HG03095 (cell line): ENCODE results near the gene GSC2.

Experiments used
- ATAC-seq: cut with Tn5 transposase; IDR thresholded peaks from one replicate; pipeline ENCODE4 v1.9.1; 2021; ENCODE audit warnings: moderate library complexity; ENCODE audit not compliant: unreplicated experiment

The GSC2 gene

DNA sequence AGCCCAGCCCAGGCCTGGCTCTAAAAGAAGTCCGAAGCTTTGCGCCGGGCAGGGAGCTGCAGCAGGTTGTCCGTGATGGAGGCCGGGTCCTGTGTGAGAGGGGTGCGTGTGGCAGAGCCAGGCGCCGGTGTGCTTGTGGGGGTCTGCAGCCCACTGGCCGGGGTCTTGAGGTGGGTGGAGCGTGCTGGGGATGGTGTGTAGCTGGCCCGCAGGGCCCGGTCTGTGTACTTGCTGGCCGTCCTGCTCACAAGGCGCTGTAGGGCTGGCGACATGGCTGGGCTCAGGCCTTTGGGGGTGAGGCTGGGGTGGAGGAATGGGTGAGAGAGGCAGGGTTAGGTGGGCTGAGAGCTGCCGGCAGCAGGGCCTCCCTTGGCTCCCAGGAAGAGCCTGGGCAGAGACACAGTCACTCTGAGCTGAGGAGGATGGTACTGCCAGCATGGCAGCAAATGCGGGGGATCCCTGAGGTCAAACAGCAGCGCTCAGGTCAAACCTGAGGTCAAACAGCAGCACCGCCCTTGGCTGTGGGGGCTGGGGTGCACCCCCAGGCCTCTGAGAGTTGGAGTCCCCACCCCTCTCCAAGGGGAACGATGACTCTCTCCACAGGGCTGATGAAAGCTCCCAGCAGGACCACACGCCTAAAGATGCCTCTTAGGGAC, 15.8 kb downstream of the GSC2 start:
- ATAC-seq, result no peak

DNA sequence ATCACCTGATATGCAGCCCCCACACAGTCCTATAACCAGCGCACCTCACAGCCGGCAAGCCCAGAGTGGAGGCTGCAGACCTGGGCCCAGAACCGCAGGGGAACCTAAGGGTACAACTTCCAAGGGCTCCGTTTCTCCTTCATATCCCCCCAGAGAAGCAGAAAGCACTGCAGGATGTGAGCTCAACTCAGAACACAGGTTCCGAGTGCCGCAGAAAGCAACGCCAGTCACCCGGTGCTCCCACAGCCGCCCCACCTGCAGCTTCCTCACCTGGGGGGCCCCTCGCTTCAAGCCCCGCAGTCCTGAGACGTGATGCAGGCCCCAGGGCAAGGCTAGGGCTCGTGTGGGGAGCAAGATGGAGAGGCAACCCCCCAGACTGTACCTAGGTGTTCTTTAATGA, 16.5 kb downstream of the GSC2 start:
- no peak for ATAC-seq

DNA sequence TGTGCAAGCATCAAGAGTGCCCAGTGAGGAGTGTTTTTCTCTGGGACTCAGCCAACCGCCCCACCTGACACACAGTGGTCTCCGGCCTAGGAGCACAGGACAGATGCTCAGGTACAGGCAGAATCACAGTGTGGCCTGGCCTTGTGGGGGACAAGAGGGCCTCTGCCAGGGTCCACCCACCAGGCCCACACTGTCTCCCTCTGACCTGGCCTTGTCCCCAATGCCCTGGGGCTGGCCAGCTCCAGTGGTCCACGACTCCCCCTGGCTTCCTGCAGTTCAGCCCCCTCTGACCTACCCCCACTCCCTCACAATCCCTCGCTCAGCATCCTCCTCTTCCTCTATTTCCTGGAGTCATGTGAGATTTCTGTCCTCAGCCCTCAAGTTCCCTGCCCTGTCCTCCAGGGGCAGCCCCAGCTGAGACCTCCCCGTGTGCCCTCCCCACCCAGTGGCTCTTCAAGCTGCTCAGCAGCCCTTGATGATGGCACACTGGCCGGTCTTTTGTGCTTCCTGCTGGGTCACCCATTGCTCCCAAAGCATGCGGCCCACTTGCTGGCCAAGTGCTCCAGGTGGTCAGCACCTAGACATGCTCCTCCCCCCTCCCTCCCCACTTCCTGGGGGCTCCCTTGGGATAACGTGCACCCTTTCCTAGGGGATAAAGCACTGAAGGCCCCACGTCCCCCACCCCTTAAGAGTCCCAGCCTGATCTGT, 17.2 kb downstream of the GSC2 start:
- ATAC-seq, result no peak

DNA sequence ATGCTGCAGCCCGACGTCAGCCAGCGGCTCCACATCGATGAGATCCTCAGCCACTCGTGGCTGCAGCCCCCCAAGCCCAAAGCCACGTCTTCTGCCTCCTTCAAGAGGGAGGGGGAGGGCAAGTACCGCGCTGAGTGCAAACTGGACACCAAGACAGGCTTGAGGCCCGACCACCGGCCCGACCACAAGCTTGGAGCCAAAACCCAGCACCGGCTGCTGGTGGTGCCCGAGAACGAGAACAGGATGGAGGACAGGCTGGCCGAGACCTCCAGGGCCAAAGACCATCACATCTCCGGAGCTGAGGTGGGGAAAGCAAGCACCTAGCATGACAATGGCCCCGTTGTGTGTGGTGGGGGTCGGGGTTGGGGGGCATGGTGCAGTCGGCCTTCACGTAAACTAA, 17.9 kb downstream of the GSC2 start:
- no peak for ATAC-seq

DNA sequence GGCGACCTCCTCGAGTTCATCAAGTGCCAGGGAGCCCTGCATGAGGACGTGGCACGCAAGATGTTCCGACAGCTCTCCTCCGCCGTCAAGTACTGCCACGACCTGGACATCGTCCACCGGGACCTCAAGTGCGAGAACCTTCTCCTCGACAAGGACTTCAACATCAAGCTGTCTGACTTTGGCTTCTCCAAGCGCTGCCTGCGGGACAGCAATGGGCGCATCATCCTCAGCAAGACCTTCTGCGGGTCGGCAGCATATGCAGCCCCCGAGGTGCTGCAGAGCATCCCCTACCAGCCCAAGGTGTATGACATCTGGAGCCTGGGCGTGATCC, 18.4 kb downstream of the GSC2 start:
- ATAC-seq, result no peak

DNA sequence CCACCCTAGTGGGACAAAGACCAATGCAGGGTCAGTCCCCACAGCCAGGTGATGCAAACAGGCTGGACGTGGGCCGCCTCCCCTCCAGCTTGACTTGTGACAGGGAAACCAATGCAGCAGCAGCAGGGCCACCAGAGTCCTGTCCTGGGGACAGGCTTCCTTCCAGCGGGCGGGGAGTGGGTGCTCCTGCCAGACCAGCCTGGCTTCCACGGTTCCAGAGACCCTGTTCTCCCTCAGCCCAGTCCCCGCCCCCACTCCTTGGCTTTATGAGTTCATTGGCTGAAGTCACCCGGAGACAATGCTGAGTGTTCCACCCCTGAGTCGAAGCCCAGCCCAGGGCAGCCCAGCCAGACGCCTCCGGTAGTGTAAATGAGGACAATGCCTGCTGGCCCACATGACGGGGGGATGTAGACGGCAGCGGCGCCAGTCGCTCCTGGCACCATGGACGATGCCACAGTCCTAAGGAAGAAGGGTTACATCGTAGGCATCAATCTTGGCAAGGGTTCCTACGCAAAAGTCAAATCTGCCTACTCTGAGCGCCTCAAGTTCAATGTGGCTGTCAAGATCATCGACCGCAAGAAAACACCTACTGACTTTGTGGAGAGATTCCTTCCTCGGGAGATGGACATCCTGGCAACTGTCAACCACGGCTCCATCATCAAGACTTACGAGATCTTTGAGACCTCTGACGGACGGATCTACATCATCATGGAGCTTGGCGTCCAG, 19.0 kb downstream of the GSC2 start, which contains the start of gene TSSK2:
TSS of gene TSSK2 (plus strand) at position 350 of the 726 bp plus-strand sequence. CDS start at position 442, 92 bp downstream.
- ATAC-seq, result no peak

DNA sequence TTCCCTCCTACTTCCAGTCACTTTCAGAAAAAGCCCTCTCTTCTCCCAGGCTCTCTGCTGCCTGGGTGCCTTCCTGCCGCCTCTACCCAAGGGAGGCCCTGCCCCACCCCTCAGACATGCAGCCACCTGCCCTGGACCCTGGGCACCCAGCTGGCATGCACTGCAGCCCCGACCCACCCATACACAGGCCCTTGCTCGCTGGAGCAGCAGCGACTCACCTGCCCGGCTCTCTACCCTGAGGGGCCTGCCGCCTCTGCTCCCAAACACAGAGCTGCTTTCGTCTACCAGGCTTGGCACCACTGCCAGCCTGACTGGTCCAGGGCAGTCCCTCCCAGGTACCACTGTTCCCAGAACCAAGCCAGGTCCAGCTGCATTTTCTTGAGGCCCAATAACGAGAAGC, 20.2 kb downstream of the GSC2 start:
- ATAC-seq, result no peak

DNA sequence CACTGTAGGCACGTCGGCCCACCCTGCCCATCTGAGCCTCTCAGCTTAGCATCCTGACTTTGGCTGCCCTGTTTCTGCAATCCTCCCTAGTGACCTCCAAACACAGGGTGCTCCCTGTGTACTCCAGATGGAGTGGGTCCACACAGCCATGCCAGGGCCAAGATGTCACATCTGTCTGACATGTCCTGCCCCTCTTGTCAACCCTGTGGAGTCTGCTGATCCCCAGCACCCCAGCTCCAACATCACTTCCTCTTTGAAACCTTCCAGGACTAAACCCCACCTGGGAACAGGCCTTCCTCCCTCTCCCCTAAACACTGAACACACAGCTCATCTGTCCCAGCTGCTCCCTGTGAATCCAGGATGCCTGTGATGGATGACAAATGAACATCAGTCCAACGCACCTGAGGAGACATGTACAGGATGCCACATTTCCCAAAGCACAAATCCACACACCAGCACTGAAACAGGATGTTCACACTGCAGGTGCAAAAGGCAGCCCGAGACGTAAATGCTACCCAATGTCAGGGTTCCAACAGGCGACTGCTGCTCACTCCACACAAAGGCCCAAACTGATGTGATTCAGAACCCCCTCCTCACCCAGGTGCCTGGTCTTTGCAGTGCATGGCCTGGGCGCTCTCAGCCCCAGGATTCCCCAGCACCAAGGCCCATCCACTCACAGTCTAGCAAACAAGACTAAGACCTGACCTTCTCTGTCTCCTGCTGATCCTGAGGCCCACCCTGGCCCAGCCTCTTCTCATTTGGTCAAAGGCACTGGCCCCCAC, 21.0 kb downstream of the GSC2 start:
- no peak for ATAC-seq

DNA sequence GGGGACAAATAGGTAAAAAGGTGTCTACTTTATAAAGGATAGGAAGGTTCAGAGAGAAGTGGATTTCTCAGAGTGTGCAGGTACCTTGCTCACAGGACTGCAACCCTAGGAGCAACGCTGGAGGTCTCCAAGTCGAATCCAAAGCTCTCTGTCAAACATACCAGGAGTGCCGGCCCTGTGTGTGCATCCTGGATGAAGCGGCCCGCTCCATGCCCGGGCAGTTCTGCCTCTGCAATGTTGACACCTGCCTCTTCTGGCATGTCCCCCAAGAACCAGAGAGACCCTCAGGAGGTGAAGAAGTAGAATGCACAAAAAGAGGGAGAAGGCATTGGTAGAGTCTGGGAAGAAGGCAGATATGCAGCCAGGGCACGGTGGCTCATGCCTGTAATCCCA, 22.1 kb downstream of the GSC2 start:
- no peak for ATAC-seq

DNA sequence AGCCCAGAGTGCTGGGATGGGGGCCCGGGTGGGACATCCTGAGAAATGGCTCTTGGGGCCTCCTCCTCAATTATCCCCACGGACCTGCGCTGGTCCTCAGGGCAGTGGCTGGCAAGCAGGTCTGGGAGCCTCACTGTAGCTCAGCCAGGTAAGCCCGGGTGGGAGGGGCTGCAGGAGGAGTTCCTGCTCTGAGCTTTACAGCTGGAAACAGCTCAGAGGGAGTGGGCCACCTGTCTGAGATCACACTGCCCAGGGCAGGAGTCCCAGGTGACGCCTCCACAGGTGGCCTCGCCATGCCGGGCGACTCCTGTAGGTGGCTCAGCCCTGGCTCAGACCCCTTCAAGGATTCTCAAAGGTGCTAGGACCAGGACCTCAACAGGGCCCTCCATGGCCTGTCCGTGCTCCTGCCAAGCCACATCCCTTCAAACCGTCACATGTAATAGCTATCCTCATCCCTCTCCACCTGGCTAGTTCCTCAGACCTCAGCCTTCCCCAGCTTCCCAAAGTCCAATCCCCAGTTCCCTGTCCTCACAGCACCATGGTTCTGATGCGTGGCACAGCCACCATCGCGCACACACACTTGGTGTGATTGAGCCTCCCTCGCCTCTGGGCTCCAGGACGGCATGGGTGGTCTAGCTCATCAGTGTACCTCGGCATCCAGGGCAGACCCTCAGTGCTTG, 22.6 kb downstream of the GSC2 start:
- no peak for ATAC-seq

DNA sequence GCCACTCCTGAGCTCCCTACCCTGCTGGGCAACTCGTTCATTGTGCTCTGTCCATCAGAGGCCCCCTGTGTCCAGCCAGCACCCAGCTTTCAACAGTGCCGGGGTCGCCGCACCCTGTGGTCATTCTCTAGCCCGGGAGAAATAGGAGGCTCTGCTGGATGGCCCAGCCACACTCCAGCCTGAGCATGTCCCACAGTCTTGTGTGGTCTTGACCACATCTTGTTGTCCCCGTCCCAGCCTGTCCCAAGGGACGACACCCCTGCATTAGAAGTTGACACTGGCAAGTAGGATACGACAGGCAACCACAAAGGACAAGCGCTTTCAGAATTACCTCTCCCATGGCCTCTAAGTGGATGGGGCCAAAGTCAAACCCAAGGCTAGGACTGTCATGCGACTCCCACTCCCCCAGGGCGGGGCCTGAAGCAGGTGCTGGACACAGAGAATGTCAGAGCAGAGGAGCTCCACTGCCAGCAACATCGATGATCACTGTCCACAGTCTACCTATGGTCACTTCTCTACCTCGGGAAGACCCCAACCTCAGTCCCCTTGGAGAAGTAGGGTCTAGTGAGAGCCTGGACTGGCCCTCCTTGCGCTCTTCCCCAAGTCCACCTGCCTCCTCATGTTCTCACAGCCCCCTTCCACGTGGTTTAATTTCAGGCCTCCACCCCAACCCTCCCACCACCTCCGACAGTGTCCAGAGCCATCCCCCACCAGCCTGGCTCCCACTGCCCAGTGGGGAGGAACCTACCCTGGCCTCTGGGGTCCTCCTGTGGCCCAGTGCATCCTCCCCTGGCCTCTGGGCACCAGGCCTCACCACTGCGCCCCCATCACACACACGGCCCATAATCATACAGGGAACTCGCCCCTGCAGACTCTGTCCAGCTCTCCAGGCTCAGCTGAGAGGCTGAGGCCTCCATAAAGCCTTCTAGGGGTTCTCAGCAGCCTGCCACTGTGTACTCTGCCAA, 23.5 kb downstream of the GSC2 start:
- no peak for ATAC-seq

DNA sequence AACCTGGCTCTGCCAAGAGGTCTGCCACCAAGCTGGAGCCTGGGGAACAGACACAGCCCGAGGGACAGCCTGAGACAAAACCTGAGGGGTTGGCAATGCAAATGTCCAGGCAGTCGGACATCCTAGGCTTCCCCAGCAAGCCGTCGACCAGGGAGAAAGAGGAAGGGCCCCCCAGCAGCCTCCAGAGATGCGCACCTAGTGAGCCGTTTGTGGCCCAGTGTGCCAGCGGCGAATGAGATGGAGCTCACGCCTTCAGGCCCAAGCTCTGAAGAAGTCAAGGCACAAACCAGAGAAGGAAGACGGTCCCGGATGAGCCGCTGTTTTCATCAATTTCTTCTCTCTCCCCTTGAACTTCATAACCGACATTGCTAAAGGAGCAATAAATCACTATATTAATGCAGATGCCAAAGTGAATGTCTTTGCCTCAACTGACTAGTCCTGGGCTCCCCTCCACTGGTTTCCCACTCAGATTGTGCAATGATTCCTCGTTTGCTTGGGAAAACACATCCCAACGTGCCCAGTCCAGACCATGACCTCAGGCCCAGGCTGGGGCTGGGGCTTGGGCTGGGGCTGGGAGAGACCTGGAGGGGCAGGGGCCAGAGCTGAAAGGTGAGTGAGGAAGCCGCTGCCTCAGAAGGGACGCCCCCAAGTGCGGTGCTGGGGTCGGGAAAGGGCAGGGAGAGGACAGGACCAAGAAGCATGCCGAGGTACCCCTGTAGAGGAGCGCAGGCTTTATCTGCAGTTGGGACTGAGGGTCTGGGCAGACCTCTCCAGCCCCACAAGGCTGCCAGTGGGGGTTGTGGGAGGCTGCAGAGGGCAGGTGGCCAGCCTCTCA, 24.4 kb downstream of the GSC2 start:
- ATAC-seq, result no peak

DNA sequence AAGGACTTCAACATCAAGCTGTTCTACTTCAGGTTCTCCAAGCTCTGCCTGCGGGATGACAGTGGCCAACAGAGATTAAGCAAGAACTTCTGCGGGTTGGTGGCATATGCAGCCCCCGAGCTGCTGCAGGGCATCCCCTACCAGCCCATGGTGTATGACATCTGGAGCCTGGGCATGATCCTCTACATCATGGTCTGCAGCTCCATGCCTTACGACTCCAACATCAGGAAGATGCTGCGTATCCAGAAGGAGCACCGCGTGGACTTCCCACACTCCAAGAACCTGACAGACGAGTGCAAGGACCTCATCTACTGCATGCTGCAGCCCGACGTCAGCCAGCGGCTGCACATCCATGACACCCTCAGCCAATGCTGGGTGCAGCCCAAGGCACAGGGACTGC, 25.1 kb downstream of the GSC2 start:
- no peak for ATAC-seq

DNA sequence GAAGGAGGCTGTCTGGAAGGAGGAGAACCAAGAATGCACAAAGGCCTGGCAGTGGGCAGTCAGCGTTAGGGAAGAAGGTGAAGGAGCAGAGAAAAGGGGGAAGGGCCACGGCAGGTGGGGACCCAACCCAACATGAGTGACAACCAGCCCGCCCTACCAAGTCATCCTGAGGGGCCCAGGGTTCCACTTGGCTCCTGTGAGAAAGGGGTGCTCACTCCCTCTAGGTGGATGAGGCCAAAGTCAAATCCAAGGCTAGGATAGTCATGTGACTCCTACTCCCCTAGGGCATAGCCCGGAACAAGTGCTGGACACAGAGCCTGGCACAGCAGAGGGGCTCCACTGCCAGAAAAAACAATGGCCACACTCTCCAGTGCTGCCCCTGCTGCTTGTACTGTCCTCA, 25.7 kb downstream of the GSC2 start:
- ATAC-seq, result no peak

DNA sequence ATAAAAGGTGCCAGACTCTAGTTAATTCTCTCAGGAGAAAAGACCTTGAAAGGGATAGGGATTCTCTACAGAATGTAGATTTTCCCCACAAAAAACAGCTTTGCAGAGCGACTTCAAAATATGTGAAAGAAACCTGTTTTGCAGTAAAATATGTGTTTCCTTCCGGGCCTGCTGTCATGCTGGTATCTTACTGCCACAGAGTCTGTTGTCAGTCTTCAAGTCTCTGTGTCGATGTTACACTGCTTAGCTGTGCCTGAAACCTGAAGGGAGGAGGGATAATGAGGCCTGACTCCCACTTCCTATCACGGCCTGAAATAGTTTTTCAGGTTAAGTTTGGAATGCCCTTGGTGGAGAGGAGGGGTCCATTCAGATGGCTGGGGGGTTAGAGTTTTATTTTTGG, 26.2 kb downstream of the GSC2 start:
- ATAC-seq, result no peak

DNA sequence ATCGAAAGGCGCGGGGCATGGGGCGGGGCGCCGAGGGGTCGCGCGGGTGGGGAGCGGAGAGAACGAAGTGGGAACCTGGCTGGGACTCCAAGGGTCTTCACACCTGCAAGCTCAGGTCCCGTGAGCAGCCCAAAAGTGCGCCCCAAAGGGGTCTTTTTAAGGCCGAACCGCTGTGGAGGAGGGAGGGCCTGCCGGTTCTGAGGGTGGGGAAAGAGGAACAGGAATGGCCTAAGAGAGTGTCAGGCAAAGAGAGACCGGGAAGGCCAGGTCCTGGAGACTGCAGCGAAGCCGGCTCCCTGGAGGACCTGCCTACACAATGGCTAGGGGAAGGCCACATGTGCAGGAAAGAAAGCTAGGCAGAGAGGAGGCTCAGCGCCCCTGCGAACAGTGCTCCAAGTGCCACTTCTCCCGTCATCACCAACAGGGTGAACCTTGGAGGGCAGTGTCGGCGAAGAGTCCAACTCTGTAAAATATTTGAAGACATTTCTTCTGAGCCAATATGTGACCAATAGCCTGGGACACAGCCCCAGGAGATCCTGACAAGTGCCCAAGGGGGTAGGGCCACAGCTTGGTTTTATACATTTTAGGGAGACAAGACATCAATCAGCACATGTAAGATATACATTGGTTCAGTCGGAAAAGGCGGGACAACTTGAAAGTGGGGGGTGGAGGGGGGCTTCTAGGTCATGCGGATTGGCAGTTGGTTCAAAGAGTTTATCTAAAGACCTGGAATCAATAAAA, 27.2 kb downstream of the GSC2 start:
- no peak for ATAC-seq

DNA sequence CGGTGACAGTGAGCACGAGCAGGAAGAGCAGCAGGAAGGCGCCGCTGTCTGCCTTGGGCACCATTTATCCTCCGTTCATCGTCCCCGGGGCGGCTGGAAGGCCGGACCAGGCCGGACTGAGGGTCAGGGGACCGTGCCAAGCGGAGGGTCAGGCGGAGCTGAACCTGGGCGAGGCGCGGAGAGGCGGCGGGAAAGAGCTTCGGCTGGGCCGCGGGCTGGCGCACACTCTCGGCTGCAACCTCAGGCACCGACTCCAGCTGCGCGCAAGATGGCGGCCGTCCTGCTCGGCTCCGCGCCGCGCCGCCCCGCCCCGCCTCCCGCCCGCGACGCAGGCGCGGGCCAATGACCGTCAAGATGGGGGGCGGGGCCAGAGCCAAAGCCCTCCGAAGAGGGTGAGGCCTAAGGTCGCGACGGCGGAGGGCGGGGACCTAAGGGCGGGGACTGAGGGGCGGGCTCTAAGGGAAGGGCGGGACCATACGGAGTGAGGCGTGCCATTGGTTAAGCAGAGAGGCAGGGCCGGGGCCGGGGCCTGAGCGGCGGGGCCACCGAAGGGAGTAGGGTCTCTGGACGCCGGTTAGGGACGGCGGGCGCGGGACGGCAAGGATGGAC, 27.8 kb downstream of the GSC2 start, which contains the start of gene DGCR2:
TSS of gene DGCR2 (minus strand) at position 270 of the 609 bp plus-strand sequence. CDS start at position 64, 206 bp downstream.
- ATAC-seq, result peak; percentile 79
